HT1080 (cell line): ENCODE data around the gene TRAPPC14. TPM values are rescaled to one million over a fixed set of nuclear protein-coding genes. Genes with fewer than 3 reads are reported as not detected.

ENCODE experiments used
- DNase-seq: peaks from one replicate; pipeline ENCODE4 v3.0.0-alpha.2; 2015; ENCODE audit warnings: low read depth
- total RNA-seq: library from RNA; depleted of rRNA; stranded (reverse); fragments of >200 nt; shearing (Covaris generic); gene quantifications from 2 replicates; pipeline ENCODE4 v1.2.3, GENCODE V29; 2014

TRAPPC14 gene
- total RNA-seq, 1 experiment from 2014 or later = 17.4 TPM

- DNase-seq = no peak
Measured at GRCh38 chr7:100173806-100174495, 15.4 kb upstream of the TRAPPC14 start.

GRCh38 chr7:100171840-100172239 lies 13.3 kb upstream of the TRAPPC14 start:
- no peak for DNase-seq

GRCh38 chr7:100171087-100171681 lies 12.7 kb upstream of the TRAPPC14 start:
- DNase-seq = no peak

- DNase-seq = no peak
Measured at GRCh38 chr7:100170101-100170897, 11.8 kb upstream of the TRAPPC14 start.

GRCh38 chr7:100169147-100169850 lies 10.8 kb upstream of the TRAPPC14 start:
- no peak for DNase-seq

- no peak for DNase-seq
Measured at GRCh38 chr7:100167912-100168323, 9.4 kb upstream of the TRAPPC14 start.

- DNase-seq = no peak
Measured at GRCh38 chr7:100166970-100167911, 8.7 kb upstream of the TRAPPC14 start.

- no peak for DNase-seq
Measured at GRCh38 chr7:100166317-100166940, 7.9 kb upstream of the TRAPPC14 start.

- no peak for DNase-seq
Measured at GRCh38 chr7:100163871-100164270, 5.3 kb upstream of the TRAPPC14 start.

- no peak for DNase-seq
Measured at GRCh38 chr7:100163006-100163531, 4.5 kb upstream of the TRAPPC14 start.

GRCh38 chr7:100160067-100160466 lies 1.5 kb upstream of the TRAPPC14 start:
- DNase-seq = no peak

- peak; percentile 38 for DNase-seq
Measured at GRCh38 chr7:100159099-100159623, 638 bp upstream of the TRAPPC14 start.

- no peak for DNase-seq
Measured at GRCh38 chr7:100157334-100158228, 942 bp downstream of the TRAPPC14 start.

GRCh38 chr7:100157069-100157333 lies 1.5 kb downstream of the TRAPPC14 start:
- no peak for DNase-seq

GRCh38 chr7:100156331-100157068 lies 2.0 kb downstream of the TRAPPC14 start:
- no peak for DNase-seq

GRCh38 chr7:100155553-100156317 lies 2.8 kb downstream of the TRAPPC14 start:
- DNase-seq = no peak
